ENCODE results near the gene BID.

Gene BID

GRCh38 chr22:17732251-17732854 is 41.9 kb downstream of the BID start:
- DNase-seq: no peak

GRCh38 chr22:17729561-17729960 is 44.7 kb downstream of the BID start:
- no peak for DNase-seq

GRCh38 chr22:17728786-17729185 is 45.5 kb downstream of the BID start:
- DNase-seq: no peak

- no peak for DNase-seq
Observed at GRCh38 chr22:17726928-17727897, 47.1 kb downstream of the BID start.

- no peak for DNase-seq
Observed at GRCh38 chr22:17726006-17726927, 48.0 kb downstream of the BID start.

GRCh38 chr22:17725500-17725796 is 48.8 kb downstream of the BID start:
- DNase-seq: no peak

- no peak for DNase-seq
Observed at GRCh38 chr22:17724678-17725499, 49.4 kb downstream of the BID start.

- DNase-seq: no peak
Observed at GRCh38 chr22:17724241-17724640, 50.0 kb downstream of the BID start.

GRCh38 chr22:17719911-17720310 is 54.4 kb downstream of the BID start:
- no peak for DNase-seq

- DNase-seq: no peak
Observed at GRCh38 chr22:17717708-17718107, 56.6 kb downstream of the BID start.

- no peak for DNase-seq
Observed at GRCh38 chr22:17716529-17716928, 57.7 kb downstream of the BID start.

GRCh38 chr22:17712441-17712840 is 61.8 kb downstream of the BID start:
- no peak for DNase-seq

- no peak for DNase-seq
Observed at GRCh38 chr22:17710023-17710422, 64.2 kb downstream of the BID start.

- DNase-seq: no peak
Observed at GRCh38 chr22:17707526-17707925, 66.7 kb downstream of the BID start.

- no peak for DNase-seq
Observed at GRCh38 chr22:17706947-17707346, 67.3 kb downstream of the BID start.

GRCh38 chr22:17705951-17706900 is 68.0 kb downstream of the BID start:
- DNase-seq: peak; percentile 42

- DNase-seq: no peak
Observed at GRCh38 chr22:17705546-17705945, 68.7 kb downstream of the BID start.

GRCh38 chr22:17703811-17704210 is 70.5 kb downstream of the BID start:
- no peak for DNase-seq

GRCh38 chr22:17700778-17701177 is 73.5 kb downstream of the BID start:
- no peak for DNase-seq

GRCh38 chr22:17699696-17700340 is 74.5 kb downstream of the BID start:
- no peak for DNase-seq

- DNase-seq: no peak
Observed at GRCh38 chr22:17698948-17699347, 75.3 kb downstream of the BID start.
